Activated CD8-positive, alpha-beta T cell treated with anti-CD3 and anti-CD28 coated beads for 36 hours (primary cell): ENCODE results near the gene POMP. TPM values are rescaled to one million over a fixed set of nuclear protein-coding genes. Genes with fewer than 3 reads are reported as not detected.

Source experiments
- ATAC-seq: fragments of 200-7000 bp; cut with Tn5 transposase; one replicate; pipeline ENCODE4 v1.10.0; 2021; ENCODE audit warnings: mild to moderate bottlenecking, moderate library complexity
- CTCF ChIA-PET: fragments of 350-600 bp; sonication (Branson Sonifier 250); formaldehyde crosslinking; loops from one replicate; lab custom pipeline; 2021; ENCODE audit warnings: antibody characterized with exemption; lab: Charles Lee
- POLR2A ChIA-PET: fragments of 350-600 bp; sonication (Branson Sonifier 250); formaldehyde crosslinking; loops from one replicate; lab custom pipeline; 2021; ENCODE audit warnings: antibody characterized with exemption; lab: Charles Lee
- DNase-seq: peaks from one replicate; pipeline ENCODE4 v3.0.0-alpha.2; 2020
- H3K27ac Mint-ChIP-seq: one replicate; pipeline ENCODE4 v1.8.0; 2021; ENCODE audit warnings: mild to moderate bottlenecking, mixed read lengths
- H3K27me3 Mint-ChIP-seq: one replicate; pipeline ENCODE4 v1.8.0; 2021; ENCODE audit warnings: mixed read lengths
- H3K36me3 Mint-ChIP-seq: one replicate; pipeline ENCODE4 v1.8.0; 2021; ENCODE audit warnings: low read depth, mixed read lengths
- H3K4me1 Mint-ChIP-seq: one replicate; pipeline ENCODE4 v1.8.0; 2021; ENCODE audit warnings: low read depth, mixed read lengths
- H3K4me3 Mint-ChIP-seq: one replicate; pipeline ENCODE4 v1.8.0; 2021; ENCODE audit warnings: mild to moderate bottlenecking, moderate library complexity, mixed read lengths
- H3K9me3 Mint-ChIP-seq: one replicate; pipeline ENCODE4 v1.8.0; 2021; ENCODE audit warnings: mixed read lengths
- CTCF ChIP-seq: fragments of 200-600 bp; IDR thresholded peaks from one replicate; pipeline ENCODE4 v1.8.0; 2022; ENCODE audit warnings: antibody characterized with exemption, mild to moderate bottlenecking
- intact Hi-C: fragments of 100-400 bp; cut with micrococcal nuclease; formaldehyde crosslinking; loops from one replicate; pipeline ENCODE4 v1.10.0; 2022
- total RNA-seq, 2 experiments: library from RNA; stranded (reverse); gene quantifications; one replicate each; pipeline ENCODE4 v1.2.3, GENCODE V29; 2021

POMP gene
- total RNA-seq, 2 experiments from 2014 or later: 106 to 116 TPM

GRCh38 chr13:28611654-28612131 lies 47.2 kb upstream of the POMP start:
- ChIA-PET CTCF (interaction anchor here (0.6 kb wide), 1 partner anchor 246 kb away, joined by 4 read pairs; no protein-coding TSS in a partner anchor), POLR2A (interaction anchor here (1.1 kb wide), 1 partner anchor 825 kb away, joined by 3 read pairs; no protein-coding TSS in a partner anchor)
- ATAC-seq (peak; percentile 85), DNase-seq (peak; percentile 28)
- no peak for TF ChIP-seq CTCF
- Mint-ChIP-seq H3K4me3 (no peak overlapping the region), H3K27ac (peak overlapping the region; percentile 25), H3K9me3 (no peaks in the 10 kb centered on the region), H3K36me3 (no peaks in the 10 kb centered on the region), H3K27me3 (no peaks in the 10 kb centered on the region), H3K4me1 (peaks cover 20% of the 10 kb centered on the region)
- intact Hi-C loops: no loop called here

- Mint-ChIP-seq H3K9me3 (no peaks in the 10 kb centered on the region), H3K4me1 (peaks cover 20% of the 10 kb centered on the region), H3K4me3 (no peak overlapping the region), H3K27ac (no peak overlapping the region), H3K36me3 (no peaks in the 10 kb centered on the region), H3K27me3 (no peaks in the 10 kb centered on the region)
- ATAC-seq: no peak
- intact Hi-C loops: no loop called here
- no peak for DNase-seq
- ChIA-PET CTCF (no interaction called here), POLR2A (no interaction called here)
- no peak for TF ChIP-seq CTCF
Measured at GRCh38 chr13:28613562-28613961, 45.4 kb upstream of the POMP start.

GRCh38 chr13:28615916-28616446 lies 42.9 kb upstream of the POMP start:
- H3K27me3 Mint-ChIP-seq: no peaks in the 10 kb centered on the region

GRCh38 chr13:28618230-28618994 lies 40.5 kb upstream of the POMP start:
- H3K4me1 Mint-ChIP-seq: no peaks in the 10 kb centered on the region
- H3K36me3 Mint-ChIP-seq: no peaks in the 10 kb centered on the region
- no peaks in the 10 kb centered on the region for H3K27me3 Mint-ChIP-seq
- H3K9me3 Mint-ChIP-seq: no peaks in the 10 kb centered on the region
- H3K27ac Mint-ChIP-seq: no peak overlapping the region
- no peak for TF ChIP-seq CTCF
- ATAC-seq (no peak), DNase-seq (no peak)
- CTCF ChIA-PET: no interaction called here
- POLR2A ChIA-PET: interaction anchor here (1.1 kb wide), 1 partner anchor 11 kb away, joined by 3 read pairs; no protein-coding TSS in a partner anchor
- intact Hi-C loops: no loop called here
- no peak overlapping the region for H3K4me3 Mint-ChIP-seq

More at GRCh38 chr13:28615916-28616446, 42.9 kb upstream of the POMP start:
- no peak for ATAC-seq
- no peak for TF ChIP-seq CTCF
- intact Hi-C loops: no loop called here
- Mint-ChIP-seq H3K36me3 (no peaks in the 10 kb centered on the region), H3K4me1 (peaks cover 15% of the 10 kb centered on the region), H3K9me3 (no peaks in the 10 kb centered on the region), H3K4me3 (no peak overlapping the region), H3K27ac (no peak overlapping the region)
- CTCF ChIA-PET: no interaction called here
- POLR2A ChIA-PET: no interaction called here
- DNase-seq: no peak
